ENCODE data around the gene CACNB2. TPM values are rescaled to one million over a fixed set of nuclear protein-coding genes. Genes with fewer than 3 reads are reported as not detected.

Gene CACNB2
- total RNA-seq, 1 experiment from 2014 or later = 34.1 TPM

DNA sequence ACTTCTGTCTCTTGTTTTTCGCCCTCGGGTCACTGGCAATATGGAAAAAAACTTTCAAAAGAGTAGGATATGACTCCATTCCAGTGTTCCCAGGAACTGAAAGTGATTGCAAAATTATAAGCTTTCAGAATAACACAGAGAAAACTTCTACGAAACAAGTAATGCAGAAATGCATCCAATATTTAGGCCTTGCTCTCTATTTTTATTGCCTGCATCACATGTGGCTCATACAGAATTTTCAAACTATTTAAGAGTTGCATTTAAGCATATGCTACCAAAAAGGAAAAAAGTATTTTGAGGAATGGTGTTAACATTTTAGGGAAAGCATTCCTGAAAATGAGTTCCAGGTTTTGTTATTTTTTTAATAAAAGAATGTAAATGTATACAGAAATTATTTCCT, 228.0 kb downstream of the CACNB2 start:
- intact Hi-C loops (cut with micrococcal nuclease; ENCODE audit: unreplicated experiment) = no loop called here
- CTCF ChIA-PET = no interaction called here

DNA sequence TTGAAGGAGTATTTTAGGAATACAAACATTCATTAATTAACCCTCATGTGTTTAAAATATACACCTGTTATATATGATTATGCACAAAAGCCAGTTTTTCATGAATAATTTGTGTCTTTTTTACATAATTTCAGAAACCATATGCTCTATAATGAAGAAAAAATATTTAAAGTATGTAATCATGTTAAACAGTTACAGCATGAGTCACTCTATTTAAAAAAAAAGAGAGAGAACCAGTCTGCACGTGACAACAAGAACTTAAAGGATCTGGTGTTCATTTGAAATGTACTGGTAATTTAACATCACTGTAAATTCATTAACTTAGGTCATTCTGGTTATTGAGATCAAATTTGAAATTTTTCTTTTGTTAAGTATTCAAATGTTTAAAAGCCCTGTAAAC, 228.5 kb downstream of the CACNB2 start:
- intact Hi-C loops (cut with micrococcal nuclease; ENCODE audit: unreplicated experiment) = no loop called here

More for the DNA sequence above, 228.0 kb downstream of the CACNB2 start:
- BruUV-seq (replicated peaks) = no TSS peak
- POLR2A ChIA-PET (ENCODE audit: low non-redundant PET) = no interaction called here
- H3K9me3 ChIP-seq (ENCODE audit: low read depth, low read length, poor library complexity, severe bottlenecking) = no peaks in the 10 kb centered on the region
- no peak overlapping the region for H3K4me3 ChIP-seq (ENCODE audit: low read depth, low read length, poor library complexity, severe bottlenecking)
- DNase-seq (ENCODE audit: low spot score) = no peak
- TF ChIP-seq EZH2 (IDR thresholded peaks at IDR 0.05; ENCODE audit: borderline replicate concordance, low read depth, low read length, poor library complexity, severe bottlenecking) = no peak
- TF ChIP-seq, protein P1, sequence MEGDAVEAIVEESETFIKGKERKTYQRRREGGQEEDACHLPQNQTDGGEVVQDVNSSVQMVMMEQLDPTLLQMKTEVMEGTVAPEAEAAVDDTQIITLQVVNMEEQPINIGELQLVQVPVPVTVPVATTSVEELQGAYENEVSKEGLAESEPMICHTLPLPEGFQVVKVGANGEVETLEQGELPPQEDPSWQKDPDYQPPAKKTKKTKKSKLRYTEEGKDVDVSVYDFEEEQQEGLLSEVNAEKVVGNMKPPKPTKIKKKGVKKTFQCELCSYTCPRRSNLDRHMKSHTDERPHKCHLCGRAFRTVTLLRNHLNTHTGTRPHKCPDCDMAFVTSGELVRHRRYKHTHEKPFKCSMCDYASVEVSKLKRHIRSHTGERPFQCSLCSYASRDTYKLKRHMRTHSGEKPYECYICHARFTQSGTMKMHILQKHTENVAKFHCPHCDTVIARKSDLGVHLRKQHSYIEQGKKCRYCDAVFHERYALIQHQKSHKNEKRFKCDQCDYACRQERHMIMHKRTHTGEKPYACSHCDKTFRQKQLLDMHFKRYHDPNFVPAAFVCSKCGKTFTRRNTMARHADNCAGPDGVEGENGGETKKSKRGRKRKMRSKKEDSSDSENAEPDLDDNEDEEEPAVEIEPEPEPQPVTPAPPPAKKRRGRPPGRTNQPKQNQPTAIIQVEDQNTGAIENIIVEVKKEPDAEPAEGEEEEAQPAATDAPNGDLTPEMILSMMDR (conservative IDR thresholded peaks at IDR 0.05; ENCODE audit: low read depth, low read length) = no peak
- H3K36me3 ChIP-seq (ENCODE audit: insufficient read depth, low read length, poor library complexity, severe bottlenecking) = no peaks in the 10 kb centered on the region
- H3K27me3 ChIP-seq (replicated peaks; ENCODE audit: insufficient read depth, low read depth, low read length, poor library complexity) = no peaks in the 10 kb centered on the region
- H3K4me1 ChIP-seq (ENCODE audit: insufficient read depth, low read length, poor library complexity, severe bottlenecking) = peaks cover 16% of the 10 kb centered on the region
- peak overlapping the region; percentile 37 for H3K27ac ChIP-seq (ENCODE audit: low read depth, low read length, poor library complexity, severe bottlenecking)

DNA sequence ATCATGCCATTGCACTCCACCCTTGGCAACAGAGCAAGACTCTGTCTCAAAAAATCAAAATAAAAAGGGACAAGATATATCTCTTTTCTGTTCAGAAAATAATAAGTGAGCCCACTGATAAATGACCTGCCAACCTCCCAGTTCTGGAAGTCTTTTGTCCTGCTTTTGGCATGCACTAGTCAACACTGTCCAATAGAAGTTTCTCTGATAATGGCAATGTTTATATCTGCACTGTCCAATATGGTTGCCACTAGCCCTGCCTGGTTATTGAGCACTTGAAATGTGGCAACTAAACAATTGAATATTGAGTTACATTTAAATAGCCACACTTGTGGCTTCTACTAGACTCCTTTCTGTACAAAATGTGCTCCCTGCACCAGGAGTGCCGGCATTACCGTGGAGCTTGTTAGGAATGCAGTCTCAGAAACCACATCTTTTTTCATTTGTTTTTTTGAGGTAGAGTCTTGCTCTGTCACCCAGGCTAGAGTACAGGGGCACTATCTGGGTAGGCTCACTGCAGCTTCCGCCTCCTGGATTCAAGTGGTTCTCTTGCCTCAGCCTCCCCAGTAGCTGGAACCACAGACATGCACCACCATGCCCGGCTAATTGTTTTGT, 229.7 kb downstream of the CACNB2 start:
- H3K4me3 ChIP-seq (ENCODE audit: low read depth, low read length, poor library complexity, severe bottlenecking) = no peak overlapping the region
- no peaks in the 10 kb centered on the region for H3K36me3 ChIP-seq (ENCODE audit: insufficient read depth, low read length, poor library complexity, severe bottlenecking)
- H3K4me1 ChIP-seq (ENCODE audit: insufficient read depth, low read length, poor library complexity, severe bottlenecking) = peaks cover 16% of the 10 kb centered on the region
- no peak for DNase-seq (ENCODE audit: low spot score)
- no TSS peak for BruUV-seq (replicated peaks)
- intact Hi-C loops (cut with micrococcal nuclease; ENCODE audit: unreplicated experiment) = no loop called here
- H3K9me3 ChIP-seq (ENCODE audit: low read depth, low read length, poor library complexity, severe bottlenecking) = no peaks in the 10 kb centered on the region
- CTCF ChIA-PET = interaction anchor here (0.6 kb wide), 1 partner anchor 765 kb away, joined by 11 read pairs; no protein-coding TSS in a partner anchor
- TF ChIP-seq, protein P1 (conservative IDR thresholded peaks at IDR 0.05; ENCODE audit: low read depth, low read length) = no peak
- TF ChIP-seq EZH2 (IDR thresholded peaks at IDR 0.05; ENCODE audit: borderline replicate concordance, low read depth, low read length, poor library complexity, severe bottlenecking) = no peak
- no peaks in the 10 kb centered on the region for H3K27me3 ChIP-seq (replicated peaks; ENCODE audit: insufficient read depth, low read depth, low read length, poor library complexity)
- POLR2A ChIA-PET (ENCODE audit: low non-redundant PET) = no interaction called here
- no peak overlapping the region for H3K27ac ChIP-seq (ENCODE audit: low read depth, low read length, poor library complexity, severe bottlenecking)

More for the DNA sequence above, 228.5 kb downstream of the CACNB2 start:
- Histone ChIP-seq H3K36me3 (ENCODE audit: insufficient read depth, low read length, poor library complexity, severe bottlenecking) (no peaks in the 10 kb centered on the region), H3K27ac (ENCODE audit: low read depth, low read length, poor library complexity, severe bottlenecking) (no peak overlapping the region), H3K9me3 (ENCODE audit: low read depth, low read length, poor library complexity, severe bottlenecking) (no peaks in the 10 kb centered on the region), H3K27me3 (replicated peaks; ENCODE audit: insufficient read depth, low read depth, low read length, poor library complexity) (no peaks in the 10 kb centered on the region), H3K4me1 (ENCODE audit: insufficient read depth, low read length, poor library complexity, severe bottlenecking) (peaks cover 16% of the 10 kb centered on the region), H3K4me3 (ENCODE audit: low read depth, low read length, poor library complexity, severe bottlenecking) (no peak overlapping the region)
- no peak for TF ChIP-seq EZH2 (IDR thresholded peaks at IDR 0.05; ENCODE audit: borderline replicate concordance, low read depth, low read length, poor library complexity, severe bottlenecking)
- TF ChIP-seq, protein P1 (conservative IDR thresholded peaks at IDR 0.05; ENCODE audit: low read depth, low read length) = no peak
- CTCF ChIA-PET = no interaction called here
- POLR2A ChIA-PET (ENCODE audit: low non-redundant PET) = no interaction called here
- DNase-seq (ENCODE audit: low spot score) = peak; percentile 29
- no TSS peak for BruUV-seq (replicated peaks)
